ENCODE measurements around the gene VAMP3.

The VAMP3 gene

DNA sequence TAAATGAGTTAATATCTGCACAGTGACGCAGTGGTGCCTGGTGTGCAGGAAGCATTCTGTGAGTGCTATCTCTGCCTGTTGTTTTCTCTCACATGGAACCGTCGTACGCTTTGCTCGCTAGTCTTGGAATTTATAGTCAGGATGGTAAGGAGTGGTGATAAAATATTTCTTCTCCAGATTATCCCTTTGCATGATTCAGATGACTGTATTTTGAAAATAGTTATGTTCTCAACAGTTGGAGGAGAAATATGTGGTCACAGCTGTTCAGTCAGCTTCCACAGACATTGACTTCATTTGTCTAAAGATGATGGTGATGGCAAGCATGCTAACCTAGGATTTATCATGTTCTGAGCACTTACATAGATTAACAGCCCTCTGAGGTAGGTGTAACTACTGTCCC is 41.3 kb upstream of the VAMP3 start:
- Histone ChIP-seq H3K36me3 (ENCODE audit: control insufficient read depth, insufficient read depth, low read length) (no peaks in the 10 kb centered on the region), H3K27me3 (replicated peaks; ENCODE audit: control insufficient read depth, insufficient read depth, low read length) (peaks cover 1% of the 10 kb centered on the region), H3K4me3 (replicated peaks; ENCODE audit: low read depth, low read length) (no peak overlapping the region)
- TF ChIP-seq, protein P1, sequence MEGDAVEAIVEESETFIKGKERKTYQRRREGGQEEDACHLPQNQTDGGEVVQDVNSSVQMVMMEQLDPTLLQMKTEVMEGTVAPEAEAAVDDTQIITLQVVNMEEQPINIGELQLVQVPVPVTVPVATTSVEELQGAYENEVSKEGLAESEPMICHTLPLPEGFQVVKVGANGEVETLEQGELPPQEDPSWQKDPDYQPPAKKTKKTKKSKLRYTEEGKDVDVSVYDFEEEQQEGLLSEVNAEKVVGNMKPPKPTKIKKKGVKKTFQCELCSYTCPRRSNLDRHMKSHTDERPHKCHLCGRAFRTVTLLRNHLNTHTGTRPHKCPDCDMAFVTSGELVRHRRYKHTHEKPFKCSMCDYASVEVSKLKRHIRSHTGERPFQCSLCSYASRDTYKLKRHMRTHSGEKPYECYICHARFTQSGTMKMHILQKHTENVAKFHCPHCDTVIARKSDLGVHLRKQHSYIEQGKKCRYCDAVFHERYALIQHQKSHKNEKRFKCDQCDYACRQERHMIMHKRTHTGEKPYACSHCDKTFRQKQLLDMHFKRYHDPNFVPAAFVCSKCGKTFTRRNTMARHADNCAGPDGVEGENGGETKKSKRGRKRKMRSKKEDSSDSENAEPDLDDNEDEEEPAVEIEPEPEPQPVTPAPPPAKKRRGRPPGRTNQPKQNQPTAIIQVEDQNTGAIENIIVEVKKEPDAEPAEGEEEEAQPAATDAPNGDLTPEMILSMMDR (IDR thresholded peaks at IDR 0.05; ENCODE audit: insufficient read depth, low read length, poor library complexity, severe bottlenecking) = no peak
- DNase-seq (ENCODE audit: extremely low read depth, insufficient read length) = no peak

DNA sequence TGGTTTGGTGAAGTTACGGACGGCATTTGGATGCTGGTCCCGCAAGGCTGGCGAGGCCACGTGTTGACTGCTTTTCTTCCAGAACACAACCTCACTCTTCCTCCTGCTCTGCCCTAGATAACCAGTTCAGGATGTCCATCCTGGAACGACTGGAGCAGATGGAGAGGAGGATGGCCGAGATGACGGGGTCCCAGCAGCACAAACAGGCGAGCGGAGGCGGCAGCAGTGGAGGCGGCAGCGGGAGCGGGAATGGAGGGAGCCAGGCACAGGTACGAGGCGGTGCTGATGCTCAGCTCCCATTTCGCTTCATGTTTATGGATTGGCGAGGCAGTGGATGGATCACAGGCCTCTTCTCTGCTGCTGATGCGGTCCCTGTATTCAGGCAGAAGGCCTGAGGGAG is 38.8 kb upstream of the VAMP3 start:
- no peak for DNase-seq (ENCODE audit: extremely low read depth, insufficient read length)
- Histone ChIP-seq H3K36me3 (ENCODE audit: control insufficient read depth, insufficient read depth, low read length) (no peaks in the 10 kb centered on the region), H3K4me3 (replicated peaks; ENCODE audit: low read depth, low read length) (no peak overlapping the region), H3K27me3 (replicated peaks; ENCODE audit: control insufficient read depth, insufficient read depth, low read length) (peaks cover 1% of the 10 kb centered on the region)
- TF ChIP-seq, protein P1 (IDR thresholded peaks at IDR 0.05; ENCODE audit: insufficient read depth, low read length, poor library complexity, severe bottlenecking) = no peak

DNA sequence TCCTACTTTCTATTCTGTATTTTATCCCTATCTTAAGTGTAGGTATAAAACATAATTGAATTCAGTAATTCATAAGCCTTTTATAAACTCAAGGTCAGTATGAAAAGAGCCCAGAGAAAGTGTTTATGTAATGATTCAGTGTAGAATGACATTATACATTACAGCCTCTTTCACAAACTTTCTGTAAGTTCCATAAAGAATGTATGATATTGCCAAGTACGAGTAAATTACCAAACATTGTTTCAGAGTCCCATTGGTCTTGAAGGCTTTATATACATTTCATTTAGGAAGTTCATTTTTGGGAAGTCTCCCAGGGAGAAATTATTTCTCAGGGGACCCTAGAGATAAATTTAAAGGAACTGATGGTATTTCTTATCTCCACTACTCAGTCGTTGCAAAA is 37.8 kb upstream of the VAMP3 start:
- H3K4me3 ChIP-seq (replicated peaks; ENCODE audit: low read depth, low read length) = no peak overlapping the region
- DNase-seq (ENCODE audit: extremely low read depth, insufficient read length) = no peak
- TF ChIP-seq, protein P1 (IDR thresholded peaks at IDR 0.05; ENCODE audit: insufficient read depth, low read length, poor library complexity, severe bottlenecking) = no peak

DNA sequence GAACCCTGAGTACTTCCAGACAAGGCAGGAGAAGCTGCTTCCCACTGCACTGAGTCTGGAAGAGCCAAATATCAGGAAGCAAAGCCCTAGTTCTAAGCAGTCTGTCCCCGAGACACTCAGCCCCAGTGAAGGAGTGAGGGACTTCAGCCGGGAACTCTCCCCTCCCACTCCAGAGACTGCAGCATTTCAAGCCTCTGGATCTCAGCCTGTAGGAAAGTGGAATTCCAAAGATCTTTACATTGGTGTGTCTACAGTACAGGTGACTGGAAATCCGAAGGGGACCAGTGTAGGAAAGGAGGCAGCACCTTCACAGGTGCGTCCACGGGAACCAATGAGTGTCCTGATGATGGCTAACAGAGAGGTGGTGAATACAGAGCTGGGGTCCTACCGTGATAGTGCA is 33.1 kb upstream of the VAMP3 start:
- no peak for DNase-seq (ENCODE audit: extremely low read depth, insufficient read length)
- H3K27me3 ChIP-seq (replicated peaks; ENCODE audit: control insufficient read depth, insufficient read depth, low read length) = no peaks in the 10 kb centered on the region; the same call in 1 of the 2 replicates
- TF ChIP-seq, protein P1 (IDR thresholded peaks at IDR 0.05; ENCODE audit: insufficient read depth, low read length, poor library complexity, severe bottlenecking) = no peak
- no peak overlapping the region for H3K4me3 ChIP-seq (replicated peaks; ENCODE audit: low read depth, low read length)
- no peaks in the 10 kb centered on the region for H3K36me3 ChIP-seq (ENCODE audit: control insufficient read depth, insufficient read depth, low read length)

More for the DNA sequence above, 37.8 kb upstream of the VAMP3 start:
- Histone ChIP-seq H3K27me3 (replicated peaks; ENCODE audit: control insufficient read depth, insufficient read depth, low read length) (peaks cover 1% of the 10 kb centered on the region), H3K36me3 (ENCODE audit: control insufficient read depth, insufficient read depth, low read length) (no peaks in the 10 kb centered on the region)

DNA sequence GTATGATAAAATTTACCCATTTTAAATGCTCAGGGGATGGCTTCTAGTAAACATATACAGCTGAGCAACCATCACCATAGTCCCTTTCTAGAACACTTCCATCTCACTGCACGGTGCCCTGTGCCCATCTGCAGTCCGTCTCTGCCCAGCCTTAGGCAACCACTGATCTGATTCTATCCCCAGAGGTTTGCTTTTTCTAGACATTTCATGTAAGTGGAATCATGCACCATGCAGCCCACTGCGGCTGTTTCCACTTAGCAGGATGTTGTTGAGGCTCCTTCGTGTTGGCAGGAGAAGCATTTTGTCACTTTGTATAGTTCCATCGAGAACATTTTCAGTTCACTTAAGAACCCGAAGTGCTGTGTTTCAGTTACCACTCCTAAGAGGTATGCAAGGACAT is 27.8 kb upstream of the VAMP3 start:
- Histone ChIP-seq H3K4me3 (replicated peaks; ENCODE audit: low read depth, low read length) (no peak overlapping the region), H3K27me3 (replicated peaks; ENCODE audit: control insufficient read depth, insufficient read depth, low read length) (no peaks in the 10 kb centered on the region), H3K36me3 (ENCODE audit: control insufficient read depth, insufficient read depth, low read length) (no peaks in the 10 kb centered on the region)
- TF ChIP-seq, protein P1 (IDR thresholded peaks at IDR 0.05; ENCODE audit: insufficient read depth, low read length, poor library complexity, severe bottlenecking) = no peak
- DNase-seq (ENCODE audit: extremely low read depth, insufficient read length) = no peak

DNA sequence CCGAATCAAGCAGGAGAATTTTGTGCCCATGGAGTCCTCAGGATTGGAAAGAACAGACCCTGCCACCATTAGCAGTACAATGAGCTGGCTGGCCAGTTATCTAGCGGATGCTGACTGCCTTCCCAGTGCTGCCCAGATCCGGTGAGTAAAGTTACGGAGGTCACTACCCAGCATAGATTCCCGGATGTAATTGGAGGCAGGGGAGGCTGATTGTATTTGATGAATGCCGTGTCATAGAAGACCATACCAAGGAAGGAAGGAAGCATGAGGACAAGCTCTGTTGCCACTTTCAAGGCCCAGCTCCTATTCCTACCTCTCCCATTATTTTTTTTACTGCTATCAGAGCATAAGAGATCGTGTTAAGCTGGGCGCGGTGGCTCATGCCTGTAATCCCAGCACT is 26.2 kb upstream of the VAMP3 start:
- H3K36me3 ChIP-seq (ENCODE audit: control insufficient read depth, insufficient read depth, low read length) = no peaks in the 10 kb centered on the region
- H3K27me3 ChIP-seq (replicated peaks; ENCODE audit: control insufficient read depth, insufficient read depth, low read length) = no peaks in the 10 kb centered on the region
- no peak for DNase-seq (ENCODE audit: extremely low read depth, insufficient read length)
- TF ChIP-seq, protein P1 (IDR thresholded peaks at IDR 0.05; ENCODE audit: insufficient read depth, low read length, poor library complexity, severe bottlenecking) = no peak
- no peak overlapping the region for H3K4me3 ChIP-seq (replicated peaks; ENCODE audit: low read depth, low read length)
